DMS53 treated with DMSO at 0.1 percent for 48 hours (cell line): ENCODE measurements around the gene PRICKLE1.

Source experiments
- DNase-seq: peaks from one replicate; lab custom pipeline; 2025; ENCODE audit not compliant: unreplicated experiment; lab: John Stamatoyannopoulos, UW

The PRICKLE1 gene

DNA sequence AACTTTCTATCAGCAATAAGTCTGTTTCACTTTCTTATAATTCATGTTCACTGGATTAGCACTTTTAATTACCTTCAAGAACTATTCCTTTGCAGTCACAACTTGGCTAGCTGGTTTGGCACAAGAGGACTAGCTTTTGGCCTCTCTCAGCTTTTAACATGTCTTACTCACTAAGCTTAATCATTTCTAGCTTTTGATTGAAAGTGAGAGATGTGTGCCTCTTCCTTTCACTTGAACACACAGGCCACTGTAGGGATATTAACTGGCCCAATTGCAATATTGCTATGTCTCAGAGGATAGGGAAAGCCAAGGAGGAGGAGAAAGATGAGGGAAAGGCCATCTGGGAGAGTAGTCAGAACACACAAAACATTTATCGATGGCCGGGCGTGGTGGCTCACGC is 92.7 kb downstream of the PRICKLE1 start:
- DNase-seq: no peak

DNA sequence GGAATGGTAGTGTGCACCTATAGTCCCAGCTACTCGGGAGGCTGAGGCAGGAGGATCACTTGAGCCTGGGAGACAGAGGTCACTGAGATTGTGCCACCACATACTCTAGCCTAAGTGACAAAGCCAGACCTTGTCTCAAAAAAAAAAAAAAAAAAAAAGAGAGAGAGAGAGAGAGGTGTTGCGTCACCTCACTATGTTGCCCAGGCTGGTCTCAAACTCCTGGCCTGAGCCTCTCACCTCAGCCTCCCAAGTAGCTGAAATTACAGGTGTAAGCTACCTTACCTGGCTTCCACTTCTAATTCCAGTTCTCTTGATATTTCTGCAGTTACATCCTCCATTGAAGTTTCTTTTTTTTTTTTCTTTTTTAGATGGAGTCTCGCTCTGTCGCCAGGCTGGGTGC is 94.3 kb downstream of the PRICKLE1 start:
- no peak for DNase-seq

DNA sequence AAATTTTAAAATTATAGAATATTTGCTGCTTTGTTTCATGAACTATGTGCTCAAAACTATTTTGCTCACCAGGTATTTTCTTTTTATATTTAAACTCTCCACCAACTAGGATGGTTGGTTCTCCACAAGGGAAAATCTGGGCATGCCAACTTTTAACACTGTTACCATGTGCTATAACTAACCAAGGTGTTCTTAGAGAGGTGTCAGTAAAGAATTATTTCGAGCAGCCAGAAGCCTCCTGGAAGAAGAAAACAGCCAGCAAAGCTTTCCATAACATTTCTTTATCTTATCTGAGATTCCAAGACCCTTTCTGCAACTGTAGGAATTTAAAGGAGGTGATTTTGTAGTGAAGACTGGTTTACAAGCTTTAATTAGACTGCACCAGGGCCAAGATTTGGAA is 97.3 kb downstream of the PRICKLE1 start:
- DNase-seq: no peak

DNA sequence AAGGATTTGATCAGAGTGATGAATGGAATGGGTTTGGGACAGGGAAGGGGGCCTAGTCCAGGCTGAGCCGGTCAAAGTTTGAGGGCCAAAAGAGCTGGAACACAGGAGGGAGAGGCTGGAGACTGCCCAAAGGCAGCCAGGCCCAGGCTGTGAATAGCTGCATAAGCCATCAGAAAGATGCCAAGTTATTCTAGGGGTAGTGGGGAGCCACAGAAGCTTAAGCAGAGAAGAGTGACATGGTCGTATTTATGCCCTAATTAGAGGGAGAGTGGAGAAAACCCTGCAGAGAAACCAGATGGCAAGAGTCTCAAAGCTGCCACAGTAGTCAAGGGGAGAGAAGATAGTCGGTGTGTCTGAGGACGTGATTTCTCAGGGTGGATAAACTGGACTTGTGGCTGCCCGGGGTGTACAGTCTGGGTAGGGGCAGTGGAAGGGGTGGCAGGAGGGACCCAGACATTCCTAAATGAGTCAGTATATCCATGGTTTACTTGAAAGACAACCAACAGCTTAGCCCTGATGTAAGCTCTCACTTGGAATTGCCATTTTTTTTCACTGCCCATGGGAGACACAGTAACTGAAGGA is 99.2 kb downstream of the PRICKLE1 start:
- DNase-seq: no peak

DNA sequence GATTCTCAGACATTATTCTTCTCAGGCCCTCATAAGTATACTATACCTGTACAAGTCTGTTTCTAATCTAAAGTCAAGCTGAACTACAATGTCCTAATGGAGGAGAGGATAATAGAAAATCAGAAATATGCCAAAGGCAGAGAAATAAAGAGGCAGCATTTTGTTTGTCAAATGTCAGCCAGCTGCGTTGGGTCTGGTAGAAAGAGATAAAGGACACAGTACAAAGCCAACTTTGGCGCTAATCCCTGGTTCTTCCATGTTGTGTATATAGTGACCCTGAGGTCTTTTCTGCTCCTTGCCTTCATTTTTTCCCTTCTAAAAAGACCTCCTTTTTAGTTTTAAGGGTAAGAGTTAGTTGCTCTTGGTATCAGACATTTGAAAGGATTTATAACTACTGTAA is 103.1 kb downstream of the PRICKLE1 start:
- DNase-seq: no peak

DNA sequence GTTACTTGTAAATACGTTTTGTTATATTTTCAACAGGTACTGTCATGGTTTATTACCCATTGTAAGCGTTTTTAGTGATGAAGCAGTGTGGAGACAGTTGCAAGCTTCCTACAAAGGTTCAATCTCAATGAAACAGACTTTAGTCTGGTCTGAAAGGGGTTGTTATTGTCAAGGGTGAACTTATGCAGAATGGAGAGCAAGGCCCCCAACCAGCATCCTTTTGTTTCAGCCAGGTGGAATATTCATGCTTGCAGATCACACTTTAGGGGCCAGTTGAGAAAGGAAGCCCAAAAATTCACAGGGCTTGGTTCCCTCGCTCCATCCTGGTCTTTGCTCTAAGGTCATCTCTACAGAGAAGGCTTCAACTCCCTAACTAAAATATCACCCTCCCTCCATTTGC is 103.7 kb downstream of the PRICKLE1 start:
- no peak for DNase-seq

DNA sequence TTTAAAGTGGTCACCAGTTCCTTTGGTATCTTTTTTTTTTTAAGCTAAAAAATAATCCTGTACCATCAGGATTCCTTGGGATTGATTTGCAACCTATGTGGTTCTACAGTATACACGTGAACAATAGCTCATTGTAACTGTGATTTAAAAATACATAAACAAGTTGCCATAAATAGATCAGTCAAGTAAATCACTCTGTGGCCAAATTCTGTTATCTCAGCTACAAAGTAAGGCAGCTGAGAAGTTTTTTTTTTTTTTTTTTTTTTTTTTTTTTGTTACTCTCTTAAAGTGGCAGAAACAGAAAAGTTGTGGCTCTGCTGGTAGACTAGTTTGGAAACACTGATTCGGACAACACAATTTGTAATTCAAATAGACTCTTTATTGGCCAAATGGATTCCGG is 104.5 kb downstream of the PRICKLE1 start:
- no peak for DNase-seq

DNA sequence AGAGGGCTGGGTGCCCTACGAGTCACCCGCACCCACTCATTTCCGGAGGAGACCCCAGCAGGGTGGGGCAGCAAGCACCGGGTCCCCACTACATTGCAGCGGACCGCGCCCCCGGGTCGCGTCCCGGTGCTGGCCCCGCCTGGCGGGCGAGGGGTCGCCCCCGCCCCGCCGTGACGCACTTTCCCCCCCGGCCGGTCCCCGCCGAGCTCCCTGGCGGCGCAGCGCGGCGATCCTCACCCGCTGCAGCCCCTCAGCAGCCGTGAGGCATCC is 106.1 kb downstream of the PRICKLE1 start:
- no peak for DNase-seq

DNA sequence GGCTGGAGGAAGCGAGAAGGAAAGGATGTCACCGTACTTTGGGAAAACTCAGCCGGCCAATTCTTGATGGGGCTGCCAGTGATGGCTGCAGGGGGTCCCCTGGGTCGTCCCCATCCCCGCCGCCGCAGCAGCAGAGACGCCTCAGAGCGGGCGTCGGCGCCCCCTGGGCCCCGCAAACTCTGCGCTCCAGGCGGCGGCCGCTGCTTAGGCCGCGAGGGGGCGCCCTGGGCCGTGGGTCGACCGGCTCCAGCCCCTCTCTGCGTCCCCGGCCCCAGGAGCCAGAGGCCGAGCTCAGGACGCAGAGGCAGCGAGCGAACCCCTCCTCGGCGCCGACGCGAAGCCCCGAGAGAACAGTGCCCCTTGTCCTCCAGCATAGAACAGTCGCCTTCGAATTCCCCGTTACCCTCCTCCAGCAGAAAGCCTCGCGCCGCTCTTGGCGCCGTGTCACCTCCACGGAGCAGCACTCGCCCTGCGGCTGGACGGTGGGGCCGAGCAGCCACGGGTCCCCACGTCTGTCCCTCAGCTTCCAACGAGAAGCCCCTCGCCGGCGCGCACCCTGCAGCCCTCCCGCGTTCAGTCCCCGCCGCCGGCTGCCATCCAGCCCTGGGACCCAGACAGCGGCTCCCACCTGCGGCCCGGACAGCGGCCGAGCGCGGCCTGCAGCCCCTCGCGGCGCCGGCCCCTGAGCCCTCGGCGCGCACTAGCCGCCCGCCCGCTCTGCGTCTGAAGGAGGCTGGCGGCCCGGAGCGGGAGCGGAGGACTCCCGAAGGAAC is 106.6 kb downstream of the PRICKLE1 start:
- DNase-seq: peak; percentile 87

DNA sequence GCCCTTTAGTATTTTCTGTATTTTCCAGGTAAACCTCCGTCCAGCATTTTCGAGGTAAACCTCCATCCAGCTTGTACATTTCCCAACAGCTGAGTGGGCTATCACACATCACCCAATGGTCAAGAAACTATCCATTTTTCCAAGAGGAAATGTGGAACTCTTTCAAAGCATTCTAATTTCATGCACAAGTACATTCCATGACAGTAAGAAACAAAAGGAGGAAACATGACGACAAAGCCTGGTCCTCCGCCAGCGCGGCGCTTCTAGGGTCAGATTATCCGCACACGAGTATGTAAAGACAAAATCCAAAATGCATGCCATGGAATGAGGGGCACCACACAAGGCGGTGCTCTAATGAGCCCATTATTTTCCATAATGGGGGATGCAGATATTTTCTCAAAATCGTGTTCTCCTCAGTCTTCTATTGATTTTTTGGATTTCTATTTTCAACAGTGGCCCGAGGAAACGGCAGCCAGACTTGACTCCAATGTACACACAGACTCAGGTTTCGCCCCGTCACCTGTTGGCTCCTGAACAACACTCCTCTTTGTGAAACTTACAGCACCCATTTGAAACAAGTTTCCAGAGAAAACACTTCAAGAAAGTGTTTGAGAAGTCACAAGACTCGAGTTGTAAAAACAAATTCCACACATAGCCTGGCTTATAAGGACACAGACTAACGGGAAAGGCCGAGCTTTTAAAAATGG is 107.4 kb downstream of the PRICKLE1 start:
- DNase-seq: no peak

DNA sequence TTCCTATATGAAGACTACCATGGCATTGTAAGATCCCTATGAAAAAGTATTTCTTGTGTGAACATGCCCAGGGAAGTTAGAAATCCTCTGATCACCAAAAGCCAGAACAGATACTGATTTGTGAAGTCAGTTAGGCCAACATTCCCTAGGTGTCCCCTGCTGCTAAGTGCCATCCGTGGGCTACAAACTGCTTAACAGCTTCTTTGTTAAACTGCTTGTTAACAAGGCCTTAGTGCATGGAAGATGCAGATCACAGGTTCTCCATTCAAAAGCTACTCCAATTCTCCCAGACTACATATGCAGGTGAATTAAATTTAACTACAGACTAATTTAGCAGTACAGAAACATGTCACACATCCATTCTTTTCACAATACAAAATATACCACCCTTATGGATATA is 108.2 kb downstream of the PRICKLE1 start:
- no peak for DNase-seq

DNA sequence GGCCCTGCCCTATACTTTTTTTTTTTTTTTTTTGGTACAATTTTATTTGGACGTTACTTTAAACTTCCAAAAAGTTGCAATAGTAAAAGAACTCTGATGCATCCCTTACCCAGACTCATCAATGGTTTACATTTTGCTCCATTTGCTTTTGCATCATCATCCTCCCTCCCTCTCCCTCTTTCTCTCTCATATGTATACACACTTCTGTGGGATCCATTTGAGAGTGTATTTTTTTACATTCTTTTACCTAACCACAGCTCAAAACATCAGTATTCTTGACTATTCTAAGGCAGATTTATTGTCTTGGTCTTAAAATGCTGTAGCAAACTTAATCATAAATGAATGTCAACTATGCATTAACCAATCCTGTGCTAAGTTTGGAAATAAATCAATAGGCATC is 111.6 kb downstream of the PRICKLE1 start:
- no peak for DNase-seq

DNA sequence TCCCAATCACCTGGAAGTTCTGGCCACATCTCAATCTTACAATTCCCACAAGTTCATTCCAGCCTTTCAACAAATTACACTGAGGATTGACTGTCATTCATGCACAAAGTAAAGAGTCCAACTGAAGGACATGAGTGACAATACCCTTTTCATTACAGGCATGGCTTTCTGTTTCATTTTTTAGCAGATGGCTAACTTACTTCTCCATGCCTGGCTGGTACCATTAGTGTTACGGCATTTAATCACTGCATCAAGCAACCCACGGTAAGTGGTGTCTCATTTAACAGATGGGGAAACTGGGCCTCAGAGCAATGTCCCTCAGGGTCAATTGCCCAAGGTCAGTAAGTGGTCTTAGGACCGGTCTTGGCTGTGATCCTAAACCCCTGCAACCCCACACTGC is 114.4 kb downstream of the PRICKLE1 start:
- no peak for DNase-seq

DNA sequence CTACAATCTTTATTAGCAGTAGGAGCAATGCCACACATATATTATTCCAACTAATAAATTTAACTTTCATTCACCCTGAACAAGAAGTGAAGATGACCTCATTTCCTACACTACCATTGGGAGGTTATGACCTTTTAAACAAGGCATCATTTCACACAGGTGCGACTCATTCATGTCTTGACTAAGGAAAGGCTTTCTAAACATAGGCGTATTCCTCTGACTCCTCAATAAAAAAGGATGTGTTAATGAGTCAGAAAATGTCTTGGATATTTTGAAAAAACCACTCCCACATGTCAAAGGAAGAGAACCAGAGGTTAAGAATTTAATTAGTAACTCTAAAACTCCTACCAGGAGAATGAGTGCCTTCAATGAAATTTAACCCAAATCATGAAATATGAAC is 115.2 kb downstream of the PRICKLE1 start:
- DNase-seq: no peak

DNA sequence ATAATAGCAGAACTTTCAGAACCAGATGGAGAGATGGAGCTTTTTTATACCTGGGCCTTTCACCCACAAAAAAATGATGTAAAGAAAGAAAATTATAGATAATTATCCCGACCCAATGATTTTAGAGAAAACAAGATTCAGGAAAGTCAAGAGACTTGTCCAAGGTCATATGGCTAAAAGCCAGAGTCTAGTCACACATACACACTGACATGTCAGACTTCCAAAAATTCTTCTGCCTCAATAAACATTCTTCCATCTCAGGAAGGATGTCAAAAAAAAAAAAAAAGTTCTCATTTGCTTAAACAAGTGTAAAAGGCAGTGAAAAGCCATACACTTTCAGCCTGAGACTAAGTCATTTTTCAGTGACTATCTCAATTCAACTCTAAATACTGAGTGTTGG is 116.0 kb downstream of the PRICKLE1 start:
- no peak for DNase-seq

DNA sequence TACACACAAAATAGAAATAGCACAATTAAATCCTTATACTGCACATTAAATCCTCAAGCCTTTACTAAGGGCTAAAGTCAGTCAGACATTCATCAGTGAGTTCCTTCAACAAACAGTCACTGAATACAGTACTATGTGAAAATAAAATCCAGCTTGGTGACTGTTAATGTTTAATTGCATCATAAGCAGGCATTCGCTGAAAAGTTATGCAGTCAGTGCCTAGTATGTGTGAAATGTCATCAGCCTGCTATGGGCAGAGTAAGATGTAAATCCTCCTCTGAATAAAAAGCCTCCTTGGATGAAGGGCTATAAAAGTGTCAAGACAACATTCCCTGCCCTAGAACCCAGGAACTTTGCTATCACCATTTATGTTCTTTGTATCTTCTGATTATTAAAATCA is 116.4 kb downstream of the PRICKLE1 start:
- DNase-seq: no peak

DNA sequence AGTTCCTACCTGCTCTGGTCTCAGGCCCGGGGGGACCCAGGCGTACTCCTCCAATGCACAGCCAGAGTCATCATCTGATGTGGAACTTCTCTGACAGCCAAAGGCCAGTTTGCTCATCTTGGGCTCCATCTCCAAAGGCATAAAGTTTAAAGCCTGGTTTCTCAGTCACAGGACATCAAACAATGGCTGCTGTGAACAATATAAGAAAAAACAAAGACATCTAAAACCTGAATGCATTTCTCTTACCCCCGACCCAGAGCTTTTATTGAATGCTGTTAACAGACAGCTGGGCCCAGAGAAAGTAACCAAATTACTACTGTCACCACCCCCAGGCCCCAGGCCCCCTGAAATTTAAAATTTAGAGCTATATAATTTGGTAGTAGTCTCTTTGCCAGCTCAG is 117.2 kb downstream of the PRICKLE1 start:
- no peak for DNase-seq

DNA sequence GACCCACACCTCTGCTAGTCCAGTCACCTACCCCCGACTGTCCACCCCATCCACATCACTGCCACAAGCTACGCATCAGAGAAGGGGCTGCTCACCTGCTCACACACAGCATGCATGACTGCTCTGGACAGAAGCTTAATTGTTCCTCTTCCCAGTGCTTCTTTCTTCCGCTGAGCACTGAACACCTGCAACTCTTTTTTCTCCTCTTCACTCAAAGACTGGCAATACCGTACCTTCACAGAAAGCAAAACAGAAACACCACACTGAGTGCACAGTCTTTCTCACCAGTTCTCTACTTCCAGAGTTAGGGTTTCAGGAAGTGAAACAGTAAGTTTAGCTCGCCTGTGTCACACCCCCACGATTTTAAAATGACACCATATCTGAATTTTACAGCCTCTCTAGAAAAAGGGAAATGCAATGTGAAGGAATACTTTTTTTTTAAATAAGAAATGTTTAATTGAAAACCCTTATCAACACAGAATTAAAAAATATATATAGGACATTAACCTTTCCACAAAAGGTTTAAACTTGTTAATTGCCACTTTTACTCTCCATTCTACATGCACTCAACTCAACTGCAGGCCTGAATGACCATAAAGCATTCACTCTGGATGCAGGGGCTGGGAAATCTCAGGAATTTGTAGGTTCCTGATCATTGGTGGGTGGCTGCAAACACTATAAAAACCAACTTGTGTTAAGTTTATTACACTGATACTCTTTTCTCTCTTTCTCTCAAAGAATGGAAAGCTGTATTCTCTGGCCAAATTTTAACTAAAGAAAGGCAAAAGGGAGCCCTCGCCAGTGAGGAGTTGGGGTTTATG is 120.0 kb downstream of the PRICKLE1 start:
- DNase-seq: peak; percentile 81

DNA sequence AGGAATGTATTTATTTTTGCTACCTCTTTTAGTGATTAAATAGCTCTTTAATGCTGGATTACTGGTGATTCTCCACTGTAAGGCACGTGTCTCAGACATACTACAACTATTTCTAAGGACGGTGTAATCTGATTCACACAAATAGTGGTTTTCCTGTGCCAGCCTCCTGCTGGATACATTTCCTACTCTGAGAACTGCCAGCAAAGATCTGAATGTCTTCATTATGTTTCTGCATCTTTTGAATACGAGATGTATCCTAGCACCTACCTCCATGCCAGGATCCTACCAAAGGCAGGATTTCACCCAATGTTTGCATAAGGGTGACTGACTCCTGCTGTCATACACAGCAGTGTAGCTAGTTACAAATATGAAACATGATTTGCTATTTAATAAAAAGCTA is 120.6 kb downstream of the PRICKLE1 start:
- DNase-seq: peak; percentile 81

DNA sequence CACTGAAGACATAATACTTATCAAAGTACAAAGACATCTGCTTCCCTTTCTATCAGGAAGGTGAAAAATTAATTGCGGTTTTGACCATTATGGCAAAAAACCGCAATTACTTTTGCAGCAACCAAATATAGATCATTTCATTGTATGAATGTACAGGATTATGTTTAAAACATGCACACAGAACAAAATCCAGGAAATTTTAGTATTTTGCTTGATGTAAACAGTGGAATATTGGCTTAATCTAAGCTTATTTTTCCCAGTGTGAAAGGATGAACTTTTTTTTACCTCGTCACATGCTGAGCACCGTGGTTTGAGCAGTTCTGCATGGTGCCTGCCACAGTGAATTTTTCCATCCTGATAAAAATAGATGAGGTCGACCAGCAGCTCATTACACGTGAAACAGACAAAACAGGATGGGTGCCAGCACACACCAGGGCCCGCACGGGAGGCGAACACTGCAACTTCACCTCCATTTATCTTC is 121.2 kb downstream of the PRICKLE1 start:
- DNase-seq: no peak

DNA sequence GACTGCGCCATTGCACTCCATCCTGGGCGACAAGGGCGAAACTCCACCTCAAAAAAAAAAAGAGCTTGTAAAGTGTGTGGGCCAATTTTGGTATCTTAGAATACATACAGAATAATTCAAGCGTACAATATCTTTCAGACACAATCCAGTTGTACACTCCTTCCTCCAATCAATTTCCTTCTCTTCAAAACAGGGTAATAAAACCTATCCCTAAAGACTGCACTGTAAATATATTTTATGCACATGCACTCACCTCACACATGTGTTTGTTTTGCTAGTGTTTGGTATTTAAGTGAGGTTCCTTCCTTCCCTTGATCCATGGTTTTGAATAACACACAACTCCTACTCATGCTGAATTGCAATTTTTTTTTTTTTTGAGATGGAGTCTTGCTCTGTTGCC is 125.9 kb downstream of the PRICKLE1 start:
- no peak for DNase-seq

DNA sequence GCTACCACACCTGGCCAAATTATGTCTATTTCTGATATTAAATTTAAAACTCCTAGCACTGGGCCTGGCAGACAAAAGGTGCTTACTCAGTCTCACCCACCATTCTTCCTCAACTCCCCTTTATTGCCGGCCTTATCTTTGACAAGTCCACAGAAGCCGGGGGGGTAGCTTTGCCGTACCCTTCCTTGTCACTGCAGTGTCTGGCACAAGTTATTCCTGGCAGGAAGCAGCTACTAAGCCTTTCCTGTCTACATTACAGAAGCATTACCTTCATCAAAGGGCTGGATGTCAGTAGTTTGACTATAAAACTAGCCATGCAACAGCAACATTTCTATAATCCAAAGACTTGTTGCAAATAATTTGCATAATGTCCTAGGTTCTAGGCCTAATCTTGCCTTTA is 127.1 kb downstream of the PRICKLE1 start:
- no peak for DNase-seq
